NCI-H146 treated with DMSO at 0.1 percent for 48 hours (cell line): ENCODE data around the gene RLF.
A peak's percentile ranks its signal among the peaks of the same experiment; 100 is the strongest.

Experiments
- DNase-seq: peaks from one replicate; lab custom pipeline; 2025; ENCODE audit not compliant: unreplicated experiment; lab: John Stamatoyannopoulos, UW

Gene RLF

GRCh38 chr1:40161125-40161887 lies at the start of gene RLF:
TSS of gene RLF (plus strand) at chr1:40161387. CDS start at chr1:40161400, 13 bp downstream.
- peak; percentile 75 for DNase-seq

GRCh38 chr1:40114400-40114799 lies 46.8 kb upstream of the RLF start:
- no peak for DNase-seq

- no peak for DNase-seq
Observed at GRCh38 chr1:40120128-40120527, 41.1 kb upstream of the RLF start.

DNA sequence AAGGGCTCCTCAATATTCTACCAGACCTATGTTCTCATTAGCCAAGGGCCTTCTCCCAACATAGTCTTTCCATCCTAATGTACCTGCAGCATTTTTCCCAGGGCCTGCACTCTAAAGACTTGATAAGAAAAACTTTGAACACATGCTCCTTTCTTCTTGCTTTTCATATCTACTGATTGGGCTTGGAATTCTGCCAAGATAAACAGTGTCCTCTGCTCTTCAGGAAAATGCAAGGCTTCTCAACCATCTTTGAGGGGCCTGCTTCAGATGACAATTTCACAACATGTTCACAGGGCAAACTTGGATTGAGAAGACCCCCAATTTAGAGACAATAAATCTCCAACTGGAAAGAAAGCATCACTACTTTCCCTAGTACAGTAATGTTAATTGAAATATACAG lies 38.3 kb upstream of the RLF start:
- DNase-seq = no peak

DNA sequence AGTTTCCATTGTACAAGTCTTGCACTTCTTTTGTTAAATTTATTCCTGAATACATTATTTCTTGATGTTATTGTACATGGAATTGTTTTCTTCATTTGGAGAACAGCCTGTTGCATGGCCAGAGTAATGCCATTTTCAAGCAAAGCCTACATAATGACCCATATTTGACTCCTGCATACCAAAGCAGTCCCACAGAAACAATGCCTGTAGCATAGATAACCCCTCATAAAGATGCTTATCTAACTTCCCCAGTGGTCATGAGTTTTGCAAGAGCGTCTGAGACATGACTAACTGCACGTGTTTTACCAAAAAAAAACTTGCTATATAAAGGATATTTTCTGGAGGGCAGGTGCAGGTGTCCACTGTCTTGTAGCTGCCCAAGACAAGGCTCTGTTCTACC lies 30.3 kb upstream of the RLF start:
- no peak for DNase-seq

GRCh38 chr1:40132383-40133311 lies 28.5 kb upstream of the RLF start:
- DNase-seq = no peak

- DNase-seq = no peak
Observed at GRCh38 chr1:40133312-40133665, 27.9 kb upstream of the RLF start.

GRCh38 chr1:40133839-40134238 lies 27.3 kb upstream of the RLF start:
- no peak for DNase-seq

GRCh38 chr1:40140211-40140973 lies 20.8 kb upstream of the RLF start:
- no peak for DNase-seq

- no peak for DNase-seq
Observed at GRCh38 chr1:40141878-40142535, 19.2 kb upstream of the RLF start.

GRCh38 chr1:40143891-40144575 lies 17.2 kb upstream of the RLF start:
- peak; percentile 12 for DNase-seq

GRCh38 chr1:40151457-40152079 lies 9.6 kb upstream of the RLF start:
- no peak for DNase-seq

GRCh38 chr1:40153073-40153770 lies 8.0 kb upstream of the RLF start:
- DNase-seq = no peak

GRCh38 chr1:40155135-40155534 lies 6.1 kb upstream of the RLF start:
- no peak for DNase-seq

DNA sequence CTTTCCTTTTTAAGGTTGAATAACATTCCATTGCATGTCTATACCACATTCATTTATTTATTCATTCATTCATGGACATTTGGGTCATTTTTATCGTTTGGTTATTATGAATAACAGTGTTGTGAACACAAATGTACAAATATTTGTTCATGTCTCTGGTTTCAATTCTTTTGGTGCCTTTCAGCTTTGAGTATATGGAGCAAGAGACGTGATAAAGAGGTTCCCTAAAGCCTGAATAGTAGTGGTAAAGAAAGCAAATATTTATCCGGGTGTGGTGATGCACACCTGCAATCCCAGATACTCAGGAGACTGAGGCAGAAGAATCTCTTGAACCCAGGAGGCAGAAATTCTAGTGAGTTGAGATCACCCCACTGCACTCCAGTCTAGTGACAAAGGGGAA lies 5.3 kb upstream of the RLF start:
- DNase-seq = no peak

DNA sequence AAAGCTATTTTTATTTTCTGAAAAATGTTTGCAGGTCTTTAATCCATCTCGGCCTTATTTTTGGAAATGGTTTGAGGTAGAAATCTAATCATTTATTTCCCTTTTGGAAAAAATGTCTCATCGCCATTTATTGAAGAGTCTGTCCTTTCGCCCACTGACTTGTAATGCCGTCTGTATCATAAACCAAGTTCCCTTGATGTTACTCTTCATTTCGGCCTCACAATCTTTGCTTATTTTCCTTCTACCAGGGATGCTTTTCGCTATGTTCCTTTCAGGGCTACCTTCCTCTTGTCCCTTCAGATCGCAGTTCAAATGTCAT lies 422 bp upstream of the RLF start:
- DNase-seq = no peak

DNA sequence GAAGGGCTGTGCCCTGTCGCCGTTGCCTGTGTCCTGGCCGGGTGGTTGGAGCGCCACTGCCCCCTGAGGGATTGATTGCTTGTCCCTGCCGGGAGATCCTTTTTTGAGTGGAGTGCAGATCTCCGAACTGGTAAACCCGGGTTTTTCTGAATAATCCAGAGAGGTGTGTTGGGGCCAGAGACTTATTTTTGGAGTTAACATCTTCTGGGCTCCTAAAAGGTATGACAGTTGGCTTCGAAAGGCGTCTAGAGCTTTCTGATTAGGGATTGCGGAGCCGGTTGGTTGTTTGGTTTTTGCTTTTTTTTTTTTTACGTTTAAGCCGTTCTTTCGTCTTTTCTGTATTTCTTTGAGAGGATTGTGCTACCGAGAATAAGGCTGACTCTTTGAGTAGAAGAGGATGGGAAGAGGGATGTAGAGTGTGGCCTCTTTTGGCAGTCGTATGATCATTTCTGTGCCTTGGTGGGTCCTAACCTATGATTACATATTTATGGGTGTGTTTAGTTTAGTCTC lies 756 bp downstream of the RLF start:
- DNase-seq = no peak

DNA sequence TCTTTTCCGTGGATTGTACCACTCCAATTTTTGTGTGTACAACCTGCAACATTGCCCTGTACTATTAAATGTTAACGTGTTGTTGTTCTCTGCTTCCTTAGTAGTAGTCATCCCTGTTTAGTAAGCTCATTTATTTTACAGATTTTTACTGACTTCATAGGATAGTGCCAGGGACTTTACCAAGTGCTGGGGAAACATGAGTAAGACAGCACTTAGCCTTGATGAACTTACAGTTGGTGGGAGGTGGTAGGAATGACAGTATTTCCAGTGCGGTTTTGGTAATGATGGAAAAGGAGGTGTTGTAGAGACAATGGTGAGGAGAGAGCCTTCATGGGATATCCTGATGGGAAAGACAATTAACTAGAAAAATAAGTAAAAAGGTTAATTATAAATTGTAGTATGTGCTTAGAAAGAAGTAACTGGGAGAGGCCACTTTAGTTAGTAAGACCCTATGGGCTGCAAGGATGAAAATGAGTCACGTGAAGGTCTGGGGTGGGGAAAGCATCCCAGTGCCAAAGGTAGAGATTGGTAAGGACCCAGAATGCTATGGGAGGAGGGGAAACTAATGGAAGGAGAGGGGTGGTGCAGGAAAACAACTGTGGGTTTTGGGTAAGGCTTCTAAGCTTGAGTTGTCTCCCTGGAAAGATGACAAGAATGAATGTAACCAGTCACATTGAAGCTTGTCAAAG lies 1.7 kb downstream of the RLF start:
- DNase-seq = no peak

GRCh38 chr1:40167317-40167716 lies 6.1 kb downstream of the RLF start:
- DNase-seq = no peak
